H1 (cell line): Measurements from ENCODE around the gene GSG1L2. TPM values are rescaled to one million over a fixed set of nuclear protein-coding genes. Genes with fewer than 3 reads are reported as not detected.

Source experiments
- CTCF ChIA-PET: fragments of 300-600 bp; sonication (Branson Sonifier 250); formaldehyde crosslinking; loops from one replicate; lab custom pipeline; 2021; ENCODE audit not compliant: partially characterized antibody; lab: Charles Lee
- POLR2A ChIA-PET: fragments of 300-600 bp; sonication (Branson Sonifier 250); formaldehyde crosslinking; loops from one replicate; lab custom pipeline; 2021; ENCODE audit warnings: inconsistent platforms; ENCODE audit not compliant: partially characterized antibody; lab: Charles Lee
- DNase-seq, 2 experiments: peaks; one replicate each; pipeline versions ENCODE4 v3.0.0 to v3.0.0-alpha.2; 2010 to 2022; ENCODE audit warnings: low spot score in 2 of 2, low read depth in 1 of 2, mixed read lengths in 1 of 2
- FAIRE-seq: peaks from 2 replicates; lab custom pipeline; 2011; peaks lifted over from hg19 to GRCh38; lab: Jason Lieb, UNC
- H2AFZ ChIP-seq: 2 replicates; pipeline ENCODE4 v1.8.1; 2012; ENCODE audit warnings: low read length, inconsistent platforms
- H2AK5ac ChIP-seq: 2 replicates; pipeline ENCODE4 v1.6.1; 2013; ENCODE audit warnings: low read depth, low read length
- H2BK120ac ChIP-seq: replicated peaks from 2 replicates; pipeline ENCODE3; 2013; ENCODE audit warnings: low read depth, low read length, inconsistent platforms
- H2BK12ac ChIP-seq: 2 replicates; pipeline ENCODE4 v1.6.1; 2013; ENCODE audit warnings: low read depth, low read length
- H2BK15ac ChIP-seq: 2 replicates; pipeline ENCODE4 v1.6.1; 2013; ENCODE audit warnings: low read length
- H2BK20ac ChIP-seq: 2 replicates; pipeline ENCODE4 v1.6.1; 2013; ENCODE audit warnings: low read length
- H2BK5ac ChIP-seq: 2 replicates; pipeline ENCODE4 v1.6.1; 2013; ENCODE audit warnings: low read depth, low read length
- H3K14ac ChIP-seq: 2 replicates; pipeline ENCODE4 v1.6.1; 2013; ENCODE audit warnings: inconsistent platforms; ENCODE audit not compliant: insufficient read length
- H3K18ac ChIP-seq: 2 replicates; pipeline ENCODE4 v1.6.1; 2013; ENCODE audit warnings: low read length; ENCODE audit errors: extremely low read depth
- H3K23ac ChIP-seq: 2 replicates; pipeline ENCODE4 v1.6.1; 2013; ENCODE audit warnings: inconsistent platforms; ENCODE audit not compliant: insufficient read length
- H3K23me2 ChIP-seq: 2 replicates; pipeline ENCODE4 v1.6.1; 2013; ENCODE audit warnings: low read depth, low read length
- H3K27ac ChIP-seq: 2 replicates; pipeline ENCODE4 v1.6.1; 2011; ENCODE audit warnings: low read depth, low read length, inconsistent platforms
- H3K27me3 ChIP-seq, 4 experiments: replicated peaks in 1 of 4; 1 replicate in 1 of 4; 2 replicates in 3 of 4; pipeline versions ENCODE4 v1.6.1 to v1.8.1; 2011 to 2013; ENCODE audit warnings: low read length in 3 of 4, mild to moderate bottlenecking in 3 of 4, inconsistent platforms in 2 of 4, mixed read lengths in 2 of 4, moderate library complexity in 1 of 4; ENCODE audit not compliant: control insufficient read depth in 3 of 4, insufficient read depth in 3 of 4; ENCODE audit errors: extremely low read depth in 1 of 4
- H3K36me3 ChIP-seq, 4 experiments: 2 replicates each; pipeline versions ENCODE4 v1.6.1 to v1.8.1; 2011 to 2013; ENCODE audit warnings: mild to moderate bottlenecking in 4 of 4, low read length in 3 of 4, moderate library complexity in 2 of 4, control low read depth in 1 of 4, inconsistent platforms in 1 of 4; ENCODE audit not compliant: insufficient read depth in 4 of 4, control insufficient read depth in 2 of 4
- H3K4ac ChIP-seq: replicated peaks from 2 replicates; pipeline ENCODE3; 2013; ENCODE audit warnings: low read length, low read depth, mixed read lengths, inconsistent platforms; ENCODE audit not compliant: insufficient read length
- H3K4me1 ChIP-seq, 4 experiments: replicated peaks in 1 of 4; 1 replicate in 1 of 4; 2 replicates in 3 of 4; pipeline versions ENCODE4 v1.6.1 to v1.8.1; 2011 to 2013; ENCODE audit warnings: low read length in 3 of 4, inconsistent platforms in 2 of 4, mixed read lengths in 1 of 4; ENCODE audit not compliant: insufficient read depth in 4 of 4, control insufficient read depth in 3 of 4
- H3K4me2 ChIP-seq, 2 experiments: 2 replicates each; pipeline versions ENCODE4 v1.6.1 to v1.8.1; 2011 to 2013; ENCODE audit warnings: low read depth in 2 of 2, low read length in 2 of 2, control low read depth in 1 of 2, inconsistent platforms in 1 of 2, mild to moderate bottlenecking in 1 of 2; ENCODE audit not compliant: insufficient read depth in 1 of 2
- H3K4me3 ChIP-seq, 4 experiments: fragments of 200-600, 300-600 bp in 1 of 4; sonication (generic), shearing (Covaris generic), sonication (Bioruptor Twin) in 1 of 4; 2 replicates each; pipeline versions ENCODE4 v1.5.1 to v1.8.1; 2011 to 2016; ENCODE audit warnings: low read length in 4 of 4, low read depth in 3 of 4, control low read depth in 2 of 4, inconsistent platforms in 2 of 4, mild to moderate bottlenecking in 2 of 4, mixed read lengths in 1 of 4, moderate library complexity in 1 of 4; ENCODE audit not compliant: insufficient read depth in 2 of 4; ENCODE audit errors: extremely low read depth in 1 of 4
- H3K56ac ChIP-seq: replicated peaks from 2 replicates; pipeline ENCODE3; 2013; ENCODE audit warnings: low read depth, mild to moderate bottlenecking, mixed read lengths, low read length, inconsistent platforms; ENCODE audit not compliant: insufficient read length
- H3K79me1 ChIP-seq: 2 replicates; pipeline ENCODE4 v1.6.1; 2013; ENCODE audit warnings: low read depth, low read length, control low read depth
- H3K79me2 ChIP-seq, 2 experiments: 2 replicates each; pipeline versions ENCODE4 v1.6.1 to v1.8.1; 2012 to 2013; ENCODE audit warnings: low read length in 2 of 2, mild to moderate bottlenecking in 2 of 2, inconsistent platforms in 1 of 2; ENCODE audit not compliant: insufficient read depth in 2 of 2, control insufficient read depth in 1 of 2
- H3K9ac ChIP-seq, 4 experiments: replicated peaks in 1 of 4; 1 replicate in 1 of 4; 2 replicates in 3 of 4; pipeline versions ENCODE4 v1.6.1 to v1.8.1; 2011 to 2013; ENCODE audit warnings: low read depth in 3 of 4, low read length in 3 of 4, control low read depth in 2 of 4, mild to moderate bottlenecking in 2 of 4, moderate library complexity in 2 of 4, inconsistent platforms in 1 of 4; ENCODE audit errors: extremely low read depth in 1 of 4
- H3K9me3 ChIP-seq, 2 experiments: 2 replicates each; pipeline versions ENCODE4 v1.6.1 to v1.8.1; 2012 to 2013; ENCODE audit warnings: mild to moderate bottlenecking in 2 of 2, moderate library complexity in 2 of 2, control low read depth in 1 of 2, inconsistent platforms in 1 of 2, low read depth in 1 of 2, low read length in 1 of 2, mixed read lengths in 1 of 2; ENCODE audit not compliant: insufficient read depth in 2 of 2
- H4K20me1 ChIP-seq, 2 experiments: replicated peaks in 1 of 2; 2 replicates each; pipeline versions ENCODE3 to v1.8.1; 2011 to 2013; ENCODE audit warnings: inconsistent platforms in 2 of 2, low read length in 2 of 2, mild to moderate bottlenecking in 1 of 2; ENCODE audit not compliant: insufficient read depth in 2 of 2, control insufficient read depth in 1 of 2
- H4K5ac ChIP-seq: 2 replicates; pipeline ENCODE4 v1.6.1; 2013; ENCODE audit warnings: low read length, low read depth, mixed read lengths, inconsistent platforms; ENCODE audit not compliant: insufficient read length
- H4K8ac ChIP-seq: 2 replicates; pipeline ENCODE4 v1.8.0; 2013; ENCODE audit warnings: mild to moderate bottlenecking, moderate library complexity, low read length, inconsistent platforms; ENCODE audit not compliant: insufficient read depth; ENCODE audit errors: extremely low read depth
- H4K91ac ChIP-seq: replicated peaks from 2 replicates; pipeline ENCODE3; 2013; ENCODE audit warnings: low read length, mixed read lengths, inconsistent platforms; ENCODE audit not compliant: insufficient read length
- CTCF ChIP-seq, 3 experiments: IDR thresholded peaks; 1 replicate in 2 of 3; 2 replicates in 1 of 3; pipeline versions ENCODE4 v1.5.1 to v1.6.1; 2011; ENCODE audit warnings: low read length in 3 of 3, mild to moderate bottlenecking in 3 of 3, inconsistent platforms in 2 of 3, low read depth in 1 of 3, moderate library complexity in 1 of 3; ENCODE audit not compliant: insufficient read depth in 1 of 3; ENCODE audit errors: control extremely low read depth in 1 of 3
- EGR1 ChIP-seq: IDR thresholded peaks from 2 replicates; pipeline ENCODE4 v1.6.1; 2011; ENCODE audit warnings: low read depth, low read length, borderline replicate concordance
- FOSL1 ChIP-seq: IDR thresholded peaks from 2 replicates; pipeline ENCODE4 v1.6.1; 2011; ENCODE audit warnings: mild to moderate bottlenecking, low read depth, low read length, moderate library complexity; ENCODE audit not compliant: insufficient read depth
- JUND ChIP-seq: IDR thresholded peaks from 2 replicates; pipeline ENCODE4 v1.6.1; 2011; ENCODE audit warnings: mild to moderate bottlenecking, improper control_type of control experiment, low read length
- RFX5 ChIP-seq: IDR thresholded peaks from 2 replicates; pipeline ENCODE4 v1.6.1; 2011; ENCODE audit warnings: low read depth, low read length, improper control_type of control experiment, borderline replicate concordance
- TAF7 ChIP-seq: optimal IDR thresholded peaks from 2 replicates; pipeline ENCODE3; 2011; ENCODE audit warnings: low read depth, mild to moderate bottlenecking, inconsistent platforms, low read length, moderate library complexity, borderline replicate concordance
- TCF12 ChIP-seq: IDR thresholded peaks from 2 replicates; pipeline ENCODE4 v1.6.1; 2011; ENCODE audit warnings: low read depth, mild to moderate bottlenecking, low read length
- WGBS, 2 experiments: shearing (Covaris generic) in 1 of 2; methylation state at CpG; one replicate each; pipeline versions ENCODE4 v1.1.6 to v1.1.7; 2013 to 2015; ENCODE audit warnings: low lambda C conversion rate in 2 of 2, mixed read lengths in 2 of 2, inconsistent platforms in 1 of 2, low coverage in 1 of 2, missing lambda C conversion rate in 1 of 2; ENCODE audit not compliant: insufficient replicate concordance in 2 of 2, insufficient coverage in 1 of 2, insufficient read length in 1 of 2; ENCODE audit errors: extremely low coverage in 1 of 2, missing lambda C conversion rate in 1 of 2; 5-methylcytosine and 5-hydroxymethylcytosine counted together
- polyA plus RNA-seq, 7 experiments: library from polyadenylated mRNA; depleted of rRNA in 3 of 7; stranded (reverse) in 5 of 7; unstranded in 2 of 7; fragments of >200 nt in 5 of 7; fragments of 200-250 nt in 2 of 7; gene quantifications; 1 replicate in 5 of 7; 2 replicates in 1 of 7; 4 replicates in 1 of 7; pipeline versions ENCODE4 v1.2.1 to v1.2.3, GENCODE V29; 2011 to 2013; ENCODE audit warnings: missing spikeins in 2 of 7, mixed read lengths in 2 of 7
- total RNA-seq: library from RNA; stranded (reverse); fragmentation: NEBNext Ultra II Directional; extraction: Animal tissue kit (Norgen Biotek cat#: 25700); gene quantifications from 2 replicates; pipeline ENCODE4 v1.2.1, GENCODE V29; 2021

GSG1L2 gene
- total and polyA plus RNA-seq, 2 of the 8 experiments (the other 6 are each of a cell fraction or from before 2014, with no cell fraction given) = not detected

- Histone ChIP-seq H3K14ac (no peak overlapping the region), H3K79me2 (no peaks in the 10 kb centered on the region), H3K23me2 (no peaks in the 10 kb centered on the region), H3K4ac (no peak overlapping the region), H2AK5ac (no peak overlapping the region), H4K20me1 (no peaks in the 10 kb centered on the region), H2BK15ac (no peak overlapping the region), H3K4me3 (no peak overlapping the region), H4K91ac (no peak overlapping the region)
- POLR2A ChIA-PET = no interaction called here
- DNase-seq = no peak
- TF ChIP-seq JUND (no peak), CTCF (IDR thresholded peaks at IDR 0.05; ENCODE audit: control extremely low read depth in 1 of 3, insufficient read depth in 1 of 3, low read depth in 1 of 3, low read length in 3 of 3) (no peak), FOSL1 (no peak), TAF7 (no peak), RFX5 (no peak), EGR1 (no peak), TCF12 (no peak)
- TF ChIP-seq, all 59 proteins: peak for 0
- Histone ChIP-seq H2BK5ac (no peak overlapping the region), H3K36me3 (no peaks in the 10 kb centered on the region), H2BK20ac (no peak overlapping the region), H3K9ac (no peak overlapping the region), H3K23ac (no peak overlapping the region), H2AFZ (no peak overlapping the region), H3K4me2 (no peak overlapping the region), H3K56ac (no peak overlapping the region), H3K4me1 (no peaks in the 10 kb centered on the region), H3K18ac (no peak overlapping the region), H4K8ac (no peak overlapping the region), H3K9me3 (no peaks in the 10 kb centered on the region), H2BK12ac (no peak overlapping the region), H3K79me1 (no peaks in the 10 kb centered on the region), H3K27ac (no peak overlapping the region), H3K27me3 (no peaks in the 10 kb centered on the region), H2BK120ac (no peak overlapping the region), H4K5ac (no peak overlapping the region)
- 100% methylated on average over 1 of the region's 1 CpG; no CpG with 5 or more reads in 1 of the 2 experiments for WGBS, 2 experiments
- no peak for FAIRE-seq
- CTCF ChIA-PET = interaction anchor here (0.8 to 0.9 kb wide), 2 partner anchors 8 to 32 kb away, joined by 3 to 4 read pairs; no protein-coding TSS in a partner anchor
These were observed 61.6 kb downstream of the GSG1L2 start for GRCh38 chr17:9760266-9760665.
